HG02678 (cell line): ENCODE results near the gene TMSB15A.
A peak's percentile ranks its signal among the peaks of the same experiment; 100 is the strongest.
"Not testable (repeated sequence)": the region's sequence is repeated elsewhere in the genome, so short reads cannot be mapped to it uniquely, and the experiment has no call there.

Source experiments
- ATAC-seq: cut with Tn5 transposase; IDR thresholded peaks from one replicate; pipeline ENCODE4 v1.9.1; 2021; ENCODE audit warnings: mild to moderate bottlenecking, moderate library complexity; ENCODE audit not compliant: unreplicated experiment

Gene TMSB15A

DNA sequence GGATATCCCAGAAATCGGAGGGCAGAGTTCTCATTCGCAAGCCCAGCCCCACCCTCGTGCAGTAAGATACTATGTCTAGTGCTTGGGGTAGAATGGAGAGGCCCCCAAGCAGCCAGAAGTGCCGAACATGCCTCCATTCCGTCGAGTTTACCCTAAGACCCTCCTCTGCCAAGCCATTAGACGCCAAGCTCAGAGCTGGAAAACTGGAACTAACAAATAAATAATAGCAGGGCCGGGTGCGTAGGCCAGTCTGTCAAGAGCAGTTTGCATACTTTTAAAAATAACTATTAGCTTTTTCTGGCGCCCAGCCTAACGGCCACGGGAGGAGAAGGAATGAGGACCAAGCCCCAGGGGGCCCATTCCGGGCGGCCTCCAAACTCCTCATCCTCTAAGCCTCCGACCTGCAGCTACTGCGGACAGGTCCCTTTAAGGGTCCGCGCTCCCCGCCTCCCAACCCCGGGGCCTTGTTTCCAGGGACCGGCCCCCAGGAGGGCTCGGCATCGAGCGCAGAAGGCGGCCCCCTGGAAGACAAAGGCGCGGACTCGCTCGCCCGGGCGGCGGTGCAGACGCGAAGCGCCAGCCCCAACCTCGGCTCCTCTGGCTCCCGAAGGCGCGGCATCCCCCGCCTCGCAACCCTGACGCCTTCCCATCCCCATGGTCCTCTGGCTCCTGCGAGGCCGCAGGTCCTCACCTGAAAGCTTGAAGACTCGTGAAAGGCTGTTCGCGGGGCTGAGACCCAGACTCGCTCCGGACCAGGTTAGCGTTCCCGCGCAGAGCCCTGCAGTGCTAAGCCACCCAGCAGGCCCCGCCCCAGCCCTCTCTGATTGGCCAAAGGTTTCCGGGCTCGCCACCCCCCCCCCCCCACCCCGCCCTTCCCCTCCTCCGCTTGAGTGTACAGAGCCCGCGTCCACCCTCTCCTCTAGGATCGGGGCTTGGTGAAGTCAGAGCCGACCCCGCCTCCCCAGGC is at the start of gene TMSB15A:
TSS of gene TMSB15A (minus strand) at position 765 of the 967 bp plus-strand sequence.
- ATAC-seq: peak; percentile 74

DNA sequence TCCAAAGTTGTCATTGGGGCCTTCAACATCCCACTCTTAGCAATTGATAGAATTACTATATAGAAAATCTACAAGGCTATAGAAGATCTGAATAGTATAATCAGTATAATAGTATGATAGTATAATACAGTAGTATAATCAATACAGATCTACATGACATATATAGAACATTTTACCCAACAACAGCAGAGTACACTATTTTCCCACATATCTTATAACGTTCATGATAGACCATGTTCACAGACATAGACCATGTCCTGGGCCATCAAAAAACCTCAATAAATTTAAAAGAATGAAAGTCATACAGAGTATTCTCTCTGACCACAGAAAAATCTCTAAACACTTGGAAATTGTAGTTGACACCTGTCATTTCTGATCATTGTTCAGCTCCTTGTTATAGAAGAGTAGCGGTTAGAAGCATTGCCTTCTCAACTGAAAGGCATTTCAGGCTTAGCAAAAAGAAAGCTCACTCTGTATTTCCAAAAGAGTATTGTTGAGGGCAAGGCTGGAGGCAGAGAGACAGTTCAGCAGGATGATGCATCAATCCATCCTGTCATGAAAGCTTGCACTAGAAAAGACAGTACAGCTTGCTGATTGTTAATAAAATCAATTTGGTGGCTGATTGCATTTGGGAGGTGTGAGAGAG is 44.0 kb upstream of the TMSB15A start:
- no peak for ATAC-seq

- ATAC-seq: no peak
Measured at GRCh38 chrX:102558607-102559006, 42.1 kb upstream of the TMSB15A start.

GRCh38 chrX:102548231-102548630 is 31.7 kb upstream of the TMSB15A start:
- ATAC-seq: no peak

GRCh38 chrX:102546828-102547493 is 30.4 kb upstream of the TMSB15A start:
- peak; percentile 78 for ATAC-seq

- not testable (repeated sequence) for ATAC-seq
Measured at GRCh38 chrX:102546175-102546574, 29.6 kb upstream of the TMSB15A start.

DNA sequence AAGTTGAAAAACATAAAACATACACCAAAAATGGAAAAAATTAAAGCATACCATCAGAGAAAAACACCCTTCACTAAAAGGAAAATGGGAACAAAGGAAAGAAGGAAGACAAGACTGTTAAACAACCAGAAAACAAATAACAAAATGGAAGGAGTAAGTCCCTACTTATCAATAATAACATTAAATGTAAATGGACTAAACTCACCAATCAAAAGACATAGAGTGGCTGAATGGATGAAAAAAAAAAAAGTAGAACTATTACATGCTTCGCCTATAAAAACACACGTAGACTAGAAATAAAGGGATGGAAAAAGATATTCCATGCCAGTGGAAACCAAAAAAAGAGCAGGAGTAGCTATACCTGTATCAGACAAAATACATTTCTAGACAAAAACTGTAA is 19.4 kb upstream of the TMSB15A start:
- ATAC-seq: no peak

- ATAC-seq: no peak
Measured at GRCh38 chrX:102517326-102517725, 787 bp upstream of the TMSB15A start.

DNA sequence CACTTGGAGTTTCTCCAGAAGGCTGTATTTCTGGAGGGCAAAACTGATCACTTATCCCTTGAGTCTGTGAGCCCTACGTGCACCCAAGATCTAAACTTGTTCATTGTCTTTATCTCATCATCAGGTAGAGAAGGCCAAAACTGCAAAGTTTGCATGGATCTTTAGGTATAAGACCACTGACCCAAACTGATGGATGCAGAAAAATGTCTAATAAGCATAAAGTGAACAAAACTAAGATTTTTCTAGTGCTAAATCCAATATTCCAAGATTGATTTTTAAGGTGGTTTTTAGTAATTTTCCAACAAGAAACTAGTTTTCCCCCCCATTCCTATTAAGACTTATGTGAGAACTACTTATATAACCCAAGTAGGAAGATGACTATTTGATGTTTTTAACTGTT is 2.0 kb downstream of the TMSB15A start:
- no peak for ATAC-seq

DNA sequence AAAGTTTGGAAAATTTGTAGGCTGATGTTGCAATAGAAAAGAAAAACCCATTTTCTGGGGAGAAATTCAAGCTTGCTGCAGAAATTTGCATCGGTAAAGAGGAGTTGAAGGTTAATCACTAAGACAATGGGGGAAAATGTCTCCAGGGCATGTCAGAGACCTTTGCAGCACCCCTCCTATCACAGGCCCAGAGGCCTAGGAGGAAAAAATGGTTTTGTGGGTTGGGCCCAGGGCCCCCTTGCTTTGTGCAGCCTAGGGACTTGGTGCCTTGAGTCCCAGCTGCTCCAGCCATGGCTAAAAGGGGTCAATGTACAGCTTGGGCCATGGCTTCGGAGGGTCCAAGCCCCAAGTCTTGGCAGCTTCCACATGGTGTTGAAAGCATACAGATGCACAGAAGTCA is 17.8 kb downstream of the TMSB15A start:
- no peak for ATAC-seq

DNA sequence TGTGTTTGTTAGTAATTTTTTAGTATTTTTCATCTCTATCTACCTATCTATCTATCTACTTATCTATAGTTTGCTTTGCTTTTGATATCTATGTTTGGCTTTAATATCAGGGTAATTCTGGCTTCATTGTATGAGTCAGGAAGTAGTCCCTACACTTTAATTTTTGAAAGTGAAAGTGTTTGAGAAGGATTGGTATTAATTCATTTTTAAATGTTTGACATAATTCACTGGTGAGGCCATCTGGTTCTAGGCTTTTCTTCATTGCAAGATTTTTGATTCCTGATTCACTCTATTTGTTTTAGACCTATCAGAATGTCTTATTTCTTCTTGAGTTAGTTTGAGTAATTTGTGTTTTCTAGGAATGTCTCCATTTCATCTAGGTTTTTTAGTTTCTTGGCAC is 24.8 kb downstream of the TMSB15A start:
- no peak for ATAC-seq

- ATAC-seq: not testable (repeated sequence)
Measured at GRCh38 chrX:102478765-102479164, 37.8 kb downstream of the TMSB15A start.

GRCh38 chrX:102471762-102472220 is 44.7 kb downstream of the TMSB15A start, which contains the start of gene TCP11X2:
Gene TCP11X2 (minus strand): TSS chrX:102471812.
- ATAC-seq: not testable (repeated sequence)

DNA sequence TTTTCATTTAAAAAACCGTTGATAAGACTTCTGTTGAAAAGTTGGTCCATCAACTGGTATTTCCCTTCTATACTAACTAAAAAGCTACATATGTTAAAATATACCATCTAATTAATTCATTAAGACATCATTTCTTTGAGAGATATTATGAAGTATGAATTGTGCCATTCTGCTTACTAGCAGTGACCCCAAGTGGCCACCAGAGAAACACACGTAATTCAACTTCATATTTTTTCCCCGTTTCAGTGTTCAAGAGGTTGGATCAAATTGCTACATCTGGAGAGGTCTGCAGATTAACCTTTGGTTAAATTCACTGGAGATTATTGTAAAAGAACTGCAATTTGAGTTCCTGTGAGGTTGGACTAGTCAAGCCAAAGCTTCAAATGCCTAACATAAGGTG is 46.3 kb downstream of the TMSB15A start:
- ATAC-seq: not testable (repeated sequence)
